Left forelimb (tissue), 1 donor: ENCODE results near the gene GLCE.
"Not testable (repeated sequence)": the region's sequence is repeated elsewhere in the genome, so short reads cannot be mapped to it uniquely, and the experiment has no call there.

Experiments
- DNase-seq: peaks from one replicate; pipeline ENCODE4 v3.0.0-alpha.2; 2018; ENCODE audit warnings: low spot score

Gene GLCE

GRCh38 chr15:69159805-69160140, 662 bp upstream of the GLCE start:
- no peak for DNase-seq

GRCh38 chr15:69161079-69161877, 843 bp downstream of the GLCE start:
- DNase-seq = no peak

GRCh38 chr15:69161878-69162213, 1.4 kb downstream of the GLCE start:
- DNase-seq = no peak

GRCh38 chr15:69163141-69163669, 2.8 kb downstream of the GLCE start:
- DNase-seq = no peak

GRCh38 chr15:69164807-69165636, 4.6 kb downstream of the GLCE start:
- no peak for DNase-seq

- no peak for DNase-seq
Observed at GRCh38 chr15:69165637-69166025, 5.2 kb downstream of the GLCE start.

GRCh38 chr15:69167218-69167846, 6.9 kb downstream of the GLCE start:
- DNase-seq = no peak

- not testable (repeated sequence) for DNase-seq
Observed at GRCh38 chr15:69168361-69168760, 7.9 kb downstream of the GLCE start.

- not testable (repeated sequence) for DNase-seq
Observed at GRCh38 chr15:69169540-69169939, 9.1 kb downstream of the GLCE start.

GRCh38 chr15:69170597-69170996, 10.2 kb downstream of the GLCE start:
- DNase-seq = no peak

- no peak for DNase-seq
Observed at GRCh38 chr15:69172847-69173246, 12.4 kb downstream of the GLCE start.

GRCh38 chr15:69175536-69175935, 15.1 kb downstream of the GLCE start:
- DNase-seq = no peak

- no peak for DNase-seq
Observed at GRCh38 chr15:69181424-69181823, 21.0 kb downstream of the GLCE start.

GRCh38 chr15:69185216-69185615, 24.8 kb downstream of the GLCE start:
- DNase-seq = no peak

GRCh38 chr15:69185706-69186105, 25.3 kb downstream of the GLCE start:
- DNase-seq = no peak

GRCh38 chr15:69189157-69189556, 28.7 kb downstream of the GLCE start:
- no peak for DNase-seq

GRCh38 chr15:69190091-69190490, 29.7 kb downstream of the GLCE start:
- DNase-seq = no peak

GRCh38 chr15:69190504-69190903, 30.1 kb downstream of the GLCE start:
- DNase-seq = no peak

GRCh38 chr15:69194025-69194827, 33.8 kb downstream of the GLCE start:
- DNase-seq = no peak

- DNase-seq = no peak
Observed at GRCh38 chr15:69194854-69195253, 34.4 kb downstream of the GLCE start.

GRCh38 chr15:69200832-69201745, 40.7 kb downstream of the GLCE start:
- DNase-seq = no peak
